GM19438 (cell line): ENCODE measurements around the gene SCARB2.

Experiments used
- ATAC-seq: cut with Tn5 transposase; IDR thresholded peaks from one replicate; pipeline ENCODE4 v1.9.1; 2021; ENCODE audit warnings: low read depth; ENCODE audit not compliant: unreplicated experiment

Gene SCARB2

DNA sequence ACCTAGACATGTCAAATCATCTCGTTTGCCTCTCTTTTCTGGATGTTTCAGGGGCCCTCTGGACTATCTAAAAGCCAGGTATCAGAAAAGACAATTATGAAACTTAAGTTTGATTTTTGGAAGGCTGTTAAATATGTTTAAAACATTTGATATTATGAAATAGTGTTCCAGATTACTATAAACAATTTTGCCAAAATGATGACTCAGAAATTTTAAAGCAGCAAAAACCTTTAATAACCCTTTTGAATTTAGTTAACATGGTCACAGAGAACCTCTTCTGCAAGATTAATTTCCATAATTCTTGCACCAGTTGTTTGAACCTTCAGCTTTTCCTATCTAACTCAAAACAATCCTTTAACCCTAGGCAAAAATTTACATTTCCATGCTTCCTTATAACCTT lies 19.1 kb upstream of the SCARB2 start:
- no peak for ATAC-seq

DNA sequence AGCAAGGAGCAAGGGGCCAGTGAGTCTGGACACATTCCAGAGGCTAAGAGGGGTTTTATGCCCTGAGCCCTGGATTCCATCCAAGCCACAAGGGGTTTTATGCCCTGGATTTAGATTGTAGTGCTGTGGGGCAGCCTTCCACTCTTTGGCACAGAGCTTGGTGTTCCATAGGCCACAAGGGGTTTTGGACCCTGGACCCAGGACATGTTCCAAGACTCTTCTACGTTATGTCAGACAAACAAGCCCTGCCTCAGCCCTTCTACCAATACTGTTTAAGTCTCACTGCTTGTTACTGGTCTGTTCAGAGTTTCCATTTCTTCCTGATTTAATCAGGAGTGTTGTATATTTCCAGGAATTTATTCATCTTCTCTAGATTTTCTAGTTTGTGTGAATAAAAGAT lies 12.8 kb upstream of the SCARB2 start:
- ATAC-seq = no peak

DNA sequence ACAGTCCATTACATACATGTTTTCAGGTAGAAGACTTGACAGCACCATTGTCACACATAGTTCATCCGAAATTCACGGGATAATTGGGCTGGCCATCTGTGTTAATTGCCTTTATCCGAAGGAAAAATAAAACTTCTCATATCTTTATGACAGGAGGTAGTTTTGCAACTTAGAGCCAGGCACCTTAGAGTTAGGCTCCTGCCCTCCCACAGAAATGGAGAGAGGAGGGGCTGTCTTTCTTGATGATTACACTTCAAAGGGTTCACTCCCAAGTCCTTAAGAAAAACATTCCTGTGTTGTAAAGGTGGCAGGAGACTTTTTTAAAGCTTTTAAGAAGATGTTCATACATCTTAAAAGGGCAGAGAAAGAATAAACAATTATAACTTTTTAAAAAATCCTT lies 10.5 kb upstream of the SCARB2 start:
- ATAC-seq = no peak

DNA sequence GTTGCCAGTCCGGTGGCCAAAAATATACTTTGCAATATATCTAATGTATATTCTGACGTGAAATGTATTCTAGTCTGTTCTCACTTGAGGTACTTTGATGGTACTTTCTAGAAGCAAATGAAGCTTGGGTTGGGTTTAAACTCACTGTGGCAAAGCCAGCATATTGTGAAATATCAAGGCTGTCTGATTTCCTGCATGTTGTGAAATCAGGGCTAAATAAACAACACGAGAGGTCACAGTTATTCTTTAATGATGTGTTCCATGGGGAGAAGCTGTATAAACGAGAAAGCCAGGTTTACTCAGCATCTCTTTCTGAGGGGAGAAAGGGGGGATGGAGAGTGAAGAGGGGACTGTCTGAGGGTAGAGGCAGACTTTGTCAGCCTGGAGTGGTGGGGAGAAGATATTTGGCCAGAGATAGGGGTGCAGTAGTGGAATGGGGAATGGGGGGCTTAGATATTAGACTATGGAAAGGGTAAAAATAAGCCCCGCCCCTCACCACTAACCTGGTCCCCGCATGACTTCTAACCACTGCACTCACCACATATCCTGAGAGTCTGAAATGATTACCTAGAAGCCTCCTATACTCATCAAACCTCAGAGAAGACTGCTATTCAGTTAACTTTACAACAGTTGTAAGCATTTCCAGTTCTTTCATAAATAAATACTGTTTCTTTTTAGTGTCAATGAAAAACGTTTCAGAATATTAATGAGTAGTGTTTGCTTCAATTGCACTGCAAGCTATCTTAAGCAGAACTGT lies 5.9 kb upstream of the SCARB2 start:
- no peak for ATAC-seq

DNA sequence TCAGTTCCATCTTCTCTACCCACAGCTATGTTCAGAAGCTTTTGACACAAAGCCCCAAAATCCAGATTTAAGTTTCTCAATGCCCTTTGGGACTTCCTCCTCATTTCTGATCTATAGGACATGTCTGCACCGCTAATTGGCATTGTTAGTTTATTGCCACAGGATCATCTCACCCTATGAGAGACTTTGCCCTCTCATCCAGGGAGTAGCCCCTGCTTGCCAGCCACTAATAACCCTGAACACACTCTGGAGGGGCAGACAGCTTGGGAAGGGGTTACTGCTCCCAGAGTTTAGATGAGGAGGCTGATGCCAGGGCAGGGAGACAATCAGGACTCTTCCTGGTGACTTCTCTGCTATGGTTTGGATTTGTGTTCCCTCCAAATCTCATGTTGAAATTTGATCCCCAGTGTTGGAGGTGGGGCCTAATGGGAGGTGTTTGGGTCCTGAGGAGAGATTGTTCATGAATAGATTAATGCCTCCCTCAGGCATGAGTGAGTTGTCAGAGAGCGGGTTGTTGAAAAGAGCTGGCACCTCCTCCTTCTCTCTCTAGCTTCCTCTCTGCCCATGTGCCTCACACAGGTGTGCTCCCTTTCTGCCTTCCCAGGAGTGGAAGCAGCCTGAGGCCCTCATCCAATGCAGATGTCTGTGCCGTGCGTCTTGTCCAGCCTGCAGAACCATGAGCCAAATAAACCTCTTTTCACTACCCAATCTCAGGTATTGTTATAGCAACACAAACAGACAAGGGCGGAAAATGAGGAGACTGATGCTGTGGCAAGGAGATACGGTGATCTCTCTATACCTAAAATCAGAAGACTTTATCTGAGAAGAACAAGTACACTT lies 3.6 kb upstream of the SCARB2 start:
- ATAC-seq = no peak

DNA sequence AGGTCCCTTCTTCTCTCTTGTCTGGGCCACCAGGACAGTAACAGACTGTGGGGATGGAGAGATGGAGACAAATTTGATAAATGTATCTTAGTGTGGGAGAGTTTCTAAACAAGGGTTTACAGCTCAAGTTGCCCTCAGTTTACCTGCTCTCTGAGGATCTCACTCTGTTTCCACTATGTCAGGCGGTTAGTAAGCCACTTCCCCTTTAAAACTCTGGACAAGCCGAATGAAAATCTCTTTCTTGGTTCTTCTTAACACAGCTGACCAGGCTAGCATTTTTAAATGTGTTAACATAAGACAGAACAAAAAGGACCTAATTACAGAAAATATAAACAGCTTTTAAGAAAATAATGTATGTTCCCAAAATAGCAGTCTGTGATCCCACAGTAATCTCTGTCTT lies 2.9 kb upstream of the SCARB2 start:
- no peak for ATAC-seq

DNA sequence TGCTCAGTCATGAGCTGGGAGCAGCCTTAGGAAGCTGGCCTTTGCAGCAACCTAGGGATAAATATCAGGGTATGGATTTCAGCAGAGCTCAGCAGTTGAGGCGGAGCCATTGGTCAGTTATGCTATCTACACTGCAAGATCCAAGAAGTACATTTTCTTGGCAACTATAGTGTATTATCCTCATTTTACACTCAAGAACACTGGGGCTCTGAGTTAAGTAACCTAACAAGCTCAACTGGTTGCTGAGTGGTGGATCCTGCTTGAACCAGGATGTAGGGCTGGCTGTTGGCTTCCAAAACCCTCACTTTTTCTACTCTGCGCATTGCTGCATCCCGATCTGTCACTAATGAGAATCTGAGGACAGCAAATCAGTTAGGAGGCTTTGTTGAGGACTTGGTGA lies 1.5 kb upstream of the SCARB2 start:
- no peak for ATAC-seq

DNA sequence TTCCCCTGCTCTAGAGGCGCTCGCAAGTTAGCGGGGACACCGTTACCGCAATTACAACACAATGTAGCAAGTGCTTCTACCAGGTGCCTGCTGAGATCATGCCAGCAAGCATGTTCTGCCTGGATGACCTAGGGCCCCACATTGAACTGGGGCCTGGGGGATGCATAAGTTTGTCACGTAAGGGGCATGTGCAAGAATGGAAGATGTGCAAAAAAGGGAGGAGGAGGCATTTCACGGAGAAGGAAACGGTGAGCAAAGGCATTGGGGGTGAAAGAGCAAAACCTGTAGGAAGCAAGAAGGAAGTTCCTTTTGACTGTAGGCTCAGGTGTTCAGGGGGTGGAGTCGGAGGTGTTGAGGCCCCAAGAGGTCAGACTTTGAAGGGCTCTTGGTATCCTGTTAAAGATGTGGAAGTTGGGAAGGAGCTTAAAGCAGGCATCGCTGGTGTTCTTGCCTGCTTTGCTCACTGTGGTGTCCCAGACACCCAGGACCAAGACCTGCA lies 602 bp upstream of the SCARB2 start:
- ATAC-seq = no peak

DNA sequence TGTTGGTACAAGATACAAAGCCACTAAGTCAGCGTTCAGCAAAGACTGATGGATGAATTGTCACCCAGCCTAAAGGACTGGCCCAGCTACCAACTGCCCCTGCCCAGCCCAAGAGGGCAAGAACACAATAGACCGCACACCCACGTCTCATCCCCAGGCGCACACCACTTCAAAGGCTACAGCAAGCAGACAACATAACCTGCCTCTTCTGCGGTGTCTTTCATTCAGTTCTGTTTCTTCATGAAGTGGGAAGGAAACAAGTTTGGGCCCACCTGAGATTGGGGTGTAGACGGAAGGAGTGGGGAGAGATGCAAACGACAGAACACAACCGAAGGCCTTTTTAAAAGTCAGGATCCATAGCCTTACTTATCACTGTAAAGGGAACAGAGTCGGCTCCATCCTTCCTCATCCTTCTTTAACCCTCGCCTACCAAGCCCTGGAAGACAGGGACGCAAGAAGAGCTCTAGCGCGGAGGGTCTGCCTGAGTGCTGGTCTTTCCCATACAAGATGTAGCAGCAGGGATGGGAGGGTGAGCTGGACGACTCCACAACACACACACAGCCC lies 691 bp downstream of the SCARB2 start:
- ATAC-seq = no peak

DNA sequence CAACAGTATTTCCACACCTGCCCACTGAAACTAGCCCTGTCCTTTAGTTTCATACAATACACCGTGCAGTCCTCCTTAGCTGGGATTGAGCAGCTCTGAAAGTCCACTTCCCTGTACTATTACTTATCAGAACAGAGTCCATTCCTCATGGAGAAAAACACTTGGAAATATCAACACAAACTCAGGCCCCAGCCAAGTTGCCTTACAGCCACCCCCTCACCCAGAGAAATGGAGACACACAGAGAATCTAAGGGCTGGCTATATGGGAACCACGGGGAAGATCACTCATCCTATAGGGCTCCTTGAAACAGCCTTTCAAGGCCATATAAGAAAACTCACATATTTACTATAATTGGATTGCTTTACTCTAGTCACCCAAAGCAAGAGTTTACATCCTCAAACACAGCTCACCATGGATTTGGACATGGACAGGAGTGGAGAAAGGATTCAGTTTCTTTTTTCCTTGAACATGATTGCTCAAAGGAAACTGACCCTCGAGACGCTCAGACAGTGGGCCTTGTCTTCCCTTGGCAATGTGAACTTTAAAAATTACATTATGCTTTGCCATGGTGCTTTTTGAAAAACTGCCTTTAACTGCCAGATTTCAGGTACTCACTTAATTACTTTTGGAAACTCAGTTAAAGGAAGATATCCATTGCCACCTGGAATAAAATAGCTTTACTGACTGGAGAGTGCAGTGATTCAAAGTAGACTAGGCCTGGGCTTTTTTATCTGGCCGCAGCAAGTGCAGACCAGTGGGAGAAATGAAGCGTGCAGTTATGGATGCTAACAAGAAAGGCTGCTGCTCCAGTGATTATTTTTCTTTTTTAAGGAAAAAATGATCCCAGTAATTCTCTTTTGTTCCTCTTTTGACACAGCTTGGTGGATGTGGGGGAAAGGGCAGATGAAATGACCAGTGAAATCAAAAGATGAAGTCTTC lies 1.6 kb downstream of the SCARB2 start:
- no peak for ATAC-seq

DNA sequence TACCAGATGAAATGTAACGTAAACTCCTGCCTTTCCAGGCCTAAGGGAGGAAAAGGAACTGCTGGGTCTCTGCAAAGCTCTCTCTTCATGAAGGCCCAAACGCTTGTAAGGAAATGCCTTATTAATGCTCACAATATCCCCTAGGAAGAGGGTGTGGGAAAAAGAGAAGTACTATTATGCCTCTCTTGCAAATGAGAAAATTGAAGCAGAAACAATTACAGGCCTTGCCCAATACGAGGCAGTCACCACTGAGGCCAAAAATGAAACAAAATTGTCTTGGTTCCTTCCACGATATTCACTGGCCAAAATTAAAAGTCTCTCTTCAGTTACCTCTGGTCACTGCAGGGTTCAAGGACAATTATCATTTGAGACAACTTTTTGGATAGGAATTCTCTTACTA lies 3.2 kb downstream of the SCARB2 start:
- no peak for ATAC-seq

DNA sequence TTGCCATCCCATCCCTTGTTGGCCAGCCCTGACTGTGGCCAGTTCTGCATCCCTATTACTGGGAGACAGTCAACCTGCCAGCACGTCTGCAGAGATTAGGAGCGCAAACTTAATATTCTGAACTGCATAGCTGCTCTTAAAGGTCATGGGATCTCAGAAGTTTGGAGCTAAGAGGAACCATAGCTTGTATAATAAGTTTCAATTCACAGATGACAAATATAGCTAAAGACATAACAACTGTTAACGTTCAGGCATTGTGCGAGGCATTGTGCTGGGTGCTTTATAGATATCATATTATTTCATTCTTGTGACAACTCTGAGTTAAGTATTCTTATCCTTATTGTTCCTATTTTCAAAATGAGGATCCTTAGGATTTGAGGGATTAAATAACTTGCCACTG lies 3.7 kb downstream of the SCARB2 start:
- ATAC-seq = no peak

DNA sequence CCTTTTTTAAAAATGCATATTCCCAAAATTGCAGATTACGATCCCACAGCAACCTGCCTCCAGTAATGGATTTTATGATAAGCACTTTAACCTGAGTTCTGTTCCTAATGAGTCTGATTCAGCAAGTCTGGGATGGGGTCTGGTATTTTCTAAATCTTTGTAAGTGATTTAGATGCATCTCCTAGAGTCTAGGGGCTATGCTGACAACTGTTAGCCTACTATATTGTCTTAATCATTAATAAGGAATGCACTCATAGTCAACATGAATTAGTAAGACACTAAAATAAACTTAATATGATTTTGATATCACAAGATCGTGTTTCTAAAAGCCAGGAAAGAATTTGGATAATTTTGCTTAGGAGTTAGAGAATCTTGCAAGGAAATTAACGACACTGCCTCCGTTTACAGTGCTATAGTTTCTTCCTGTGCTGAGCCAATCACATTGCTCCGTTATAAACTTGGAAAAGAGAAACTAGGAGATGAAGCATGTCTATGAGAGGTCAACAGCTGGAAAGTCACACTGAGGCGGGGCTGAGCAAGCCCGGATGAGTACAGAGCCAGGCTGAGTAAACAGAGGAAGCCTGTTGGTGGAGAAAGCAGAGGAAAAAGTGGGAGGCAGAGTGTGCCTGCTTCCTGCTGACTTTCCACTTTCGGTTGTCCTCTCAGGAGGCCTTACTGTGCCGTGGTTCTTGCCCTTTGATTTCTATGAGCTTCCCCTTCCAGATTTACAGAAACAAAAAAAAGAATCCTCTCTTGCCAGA lies 5.4 kb downstream of the SCARB2 start:
- ATAC-seq = no peak

DNA sequence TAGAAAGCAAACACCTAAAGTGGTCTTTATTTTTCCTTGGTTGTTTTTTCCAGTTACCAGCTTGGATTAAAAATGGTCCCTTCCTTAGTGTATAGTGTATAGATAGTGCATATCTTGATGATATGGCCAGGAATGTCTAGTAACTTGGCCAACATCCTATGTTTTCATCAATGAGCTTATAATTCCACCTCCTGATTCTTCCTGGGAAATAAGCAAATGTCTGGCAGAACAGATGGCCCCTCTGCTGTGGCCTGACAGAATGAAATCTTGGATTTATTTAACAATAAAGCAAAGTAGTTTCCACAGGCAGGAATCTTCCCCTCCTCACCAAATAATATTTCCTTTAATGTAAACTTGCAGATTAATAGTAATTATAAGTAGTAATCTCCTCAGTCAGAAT lies 6.1 kb downstream of the SCARB2 start:
- ATAC-seq = no peak

DNA sequence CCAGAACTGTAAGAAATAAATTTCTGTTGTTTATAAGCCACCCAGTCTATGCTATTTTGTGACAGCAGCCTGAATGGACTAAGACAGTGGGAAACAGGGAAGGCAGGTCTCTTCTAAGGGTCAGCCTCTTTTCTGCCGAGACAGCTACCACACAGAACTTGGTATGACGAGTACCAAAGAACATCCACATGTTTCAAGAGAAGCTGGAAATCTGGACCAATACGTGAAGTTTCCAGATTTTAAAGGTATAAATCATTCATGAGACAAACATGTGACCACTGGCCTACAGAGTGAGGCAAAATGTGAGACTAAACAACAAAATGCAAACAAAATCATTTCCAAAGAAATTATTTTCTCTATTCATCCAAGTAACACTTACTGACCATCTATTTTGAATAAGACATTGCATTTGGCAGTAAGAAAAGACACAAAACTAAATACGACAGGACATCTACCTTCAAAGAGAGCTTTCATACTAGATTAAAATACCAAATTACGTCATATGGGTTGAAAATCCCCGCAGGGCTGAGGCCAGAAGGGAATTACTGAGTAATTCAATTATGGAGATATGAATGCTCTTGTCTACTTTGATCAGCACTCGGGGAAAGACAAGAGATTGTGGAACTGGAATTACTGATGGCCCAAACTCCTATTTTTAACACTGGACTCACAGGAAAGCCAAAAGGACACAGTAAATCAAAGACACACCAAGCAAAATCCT lies 7.2 kb downstream of the SCARB2 start:
- ATAC-seq = no peak

DNA sequence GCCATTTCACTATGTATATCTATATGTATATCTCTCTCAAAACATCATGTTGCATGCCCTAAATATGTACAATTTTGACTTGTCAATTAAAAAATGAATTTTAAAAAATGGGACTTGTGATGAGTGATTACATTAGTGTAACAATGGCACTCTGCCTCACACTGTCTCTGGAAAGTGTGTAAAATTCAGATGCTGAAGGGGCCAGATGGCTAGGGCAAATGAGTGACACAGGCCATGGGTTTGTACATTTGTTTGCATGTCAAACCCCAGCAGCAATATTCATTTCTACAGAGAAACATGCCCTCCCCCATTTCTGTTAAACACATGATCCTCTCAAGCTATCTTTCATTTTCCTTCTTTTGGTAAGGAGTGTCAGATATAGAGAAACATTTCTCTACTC lies 8.1 kb downstream of the SCARB2 start:
- no peak for ATAC-seq

DNA sequence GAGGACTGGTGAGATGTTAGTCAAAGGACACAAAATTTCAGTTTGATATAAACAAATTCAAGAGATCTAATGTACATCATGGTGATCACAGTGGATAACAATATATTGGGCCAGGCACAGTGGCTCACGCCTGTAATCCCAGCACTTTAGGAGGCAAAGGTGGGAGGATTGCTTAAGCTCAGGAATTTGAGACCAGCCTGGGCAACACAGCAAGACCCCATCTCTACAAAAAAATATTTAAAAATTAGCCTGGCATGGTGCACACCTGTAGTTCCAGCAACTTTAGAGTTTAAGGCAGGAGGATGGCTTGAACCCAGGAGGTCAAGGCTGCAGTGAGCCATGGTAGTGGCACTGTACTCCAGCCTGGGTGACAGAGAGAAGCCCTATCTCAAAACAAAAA lies 8.7 kb downstream of the SCARB2 start:
- ATAC-seq = no peak

DNA sequence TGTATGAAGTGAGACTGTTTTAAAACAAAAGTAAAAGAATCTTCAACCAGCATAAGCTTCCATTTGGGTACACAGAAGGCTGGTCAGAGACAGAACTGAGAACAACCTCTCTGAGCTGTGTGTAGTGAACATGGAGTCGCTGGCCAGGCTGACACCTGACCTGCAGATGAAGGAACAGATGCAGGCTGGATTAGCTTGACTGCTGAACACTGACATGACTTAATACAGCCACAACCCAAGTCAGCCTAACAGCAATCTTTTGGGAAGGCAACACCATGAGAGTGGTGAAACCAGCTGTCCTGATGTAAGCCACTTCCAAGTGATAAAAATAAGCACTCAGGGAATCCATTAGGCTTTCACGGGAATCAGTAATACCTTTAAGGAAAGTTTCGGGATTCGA lies 10.1 kb downstream of the SCARB2 start:
- ATAC-seq = no peak

DNA sequence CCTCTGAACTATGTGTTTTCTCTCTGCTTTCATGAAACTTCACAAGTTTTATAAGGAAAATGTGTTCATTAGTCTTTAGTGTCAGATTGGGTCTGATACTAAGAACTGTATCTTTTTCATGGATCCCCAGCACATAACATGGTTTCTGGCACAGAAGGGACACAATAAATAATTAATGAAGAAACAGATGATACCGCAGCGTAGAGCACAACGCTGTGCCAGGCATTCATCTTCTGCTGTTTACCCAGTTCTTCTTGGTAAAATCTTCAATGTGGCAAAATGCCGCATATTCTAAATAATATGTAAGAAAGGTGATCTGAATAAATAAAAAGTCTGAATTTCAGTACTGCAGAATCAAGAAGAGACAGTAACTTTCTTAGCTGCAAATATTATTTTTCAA lies 12.3 kb downstream of the SCARB2 start:
- no peak for ATAC-seq
